NT2/D1 (cell line): ENCODE measurements around the gene ADIPOQ.

Experiments
- SUZ12 ChIP-seq: IDR thresholded peaks from 2 replicates; pipeline ENCODE4 v1.6.1; 2011; ENCODE audit not compliant: insufficient read length, insufficient read depth; ENCODE audit errors: extremely low read depth
- YY1 ChIP-seq: IDR thresholded peaks from 2 replicates; pipeline ENCODE4 v1.6.1; 2011; ENCODE audit not compliant: insufficient read length, insufficient read depth
- ZNF274 ChIP-seq: IDR thresholded peaks from 2 replicates; pipeline ENCODE4 v1.6.1; 2011; ENCODE audit warnings: mild to moderate bottlenecking, low read depth, low read length

GRCh38 chr3:186857743-186858142 lies 15.2 kb downstream of the ADIPOQ start:
- no peak for TF ChIP-seq YY1
- no peak for TF ChIP-seq SUZ12
- no peak for TF ChIP-seq ZNF274
